ENCODE data around the gene CFAP61.
A peak's percentile ranks its signal among the peaks of the same experiment; 100 is the strongest.

CFAP61 gene

DNA sequence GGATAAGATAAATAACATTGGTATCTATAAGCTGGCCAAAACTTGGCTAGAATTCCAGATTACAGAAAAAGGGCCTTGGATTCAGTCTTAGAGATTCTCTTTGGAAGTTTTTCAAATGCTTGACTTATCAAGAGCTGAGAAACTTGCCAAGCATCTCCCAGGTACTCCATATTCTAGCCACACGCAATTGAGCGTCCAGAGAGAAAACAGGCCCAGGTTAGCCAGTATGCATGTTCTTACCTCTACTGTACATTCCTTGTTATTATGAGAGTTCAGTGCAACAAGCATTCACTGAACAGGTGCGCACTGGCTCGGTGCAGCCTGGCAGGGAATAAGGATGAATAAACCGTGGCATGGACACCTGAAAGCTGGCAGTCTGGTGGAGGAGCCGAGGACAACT lies 13.7 kb upstream of the CFAP61 start:
- no peak for TF ChIP-seq MYC (IDR thresholded peaks at IDR 0.05; ENCODE audit: low read depth, low read length)
- TF ChIP-seq, protein P1, sequence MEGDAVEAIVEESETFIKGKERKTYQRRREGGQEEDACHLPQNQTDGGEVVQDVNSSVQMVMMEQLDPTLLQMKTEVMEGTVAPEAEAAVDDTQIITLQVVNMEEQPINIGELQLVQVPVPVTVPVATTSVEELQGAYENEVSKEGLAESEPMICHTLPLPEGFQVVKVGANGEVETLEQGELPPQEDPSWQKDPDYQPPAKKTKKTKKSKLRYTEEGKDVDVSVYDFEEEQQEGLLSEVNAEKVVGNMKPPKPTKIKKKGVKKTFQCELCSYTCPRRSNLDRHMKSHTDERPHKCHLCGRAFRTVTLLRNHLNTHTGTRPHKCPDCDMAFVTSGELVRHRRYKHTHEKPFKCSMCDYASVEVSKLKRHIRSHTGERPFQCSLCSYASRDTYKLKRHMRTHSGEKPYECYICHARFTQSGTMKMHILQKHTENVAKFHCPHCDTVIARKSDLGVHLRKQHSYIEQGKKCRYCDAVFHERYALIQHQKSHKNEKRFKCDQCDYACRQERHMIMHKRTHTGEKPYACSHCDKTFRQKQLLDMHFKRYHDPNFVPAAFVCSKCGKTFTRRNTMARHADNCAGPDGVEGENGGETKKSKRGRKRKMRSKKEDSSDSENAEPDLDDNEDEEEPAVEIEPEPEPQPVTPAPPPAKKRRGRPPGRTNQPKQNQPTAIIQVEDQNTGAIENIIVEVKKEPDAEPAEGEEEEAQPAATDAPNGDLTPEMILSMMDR (IDR thresholded peaks at IDR 0.05; ENCODE audit: low read depth, low read length): no peak
- TF ChIP-seq, protein P2, sequence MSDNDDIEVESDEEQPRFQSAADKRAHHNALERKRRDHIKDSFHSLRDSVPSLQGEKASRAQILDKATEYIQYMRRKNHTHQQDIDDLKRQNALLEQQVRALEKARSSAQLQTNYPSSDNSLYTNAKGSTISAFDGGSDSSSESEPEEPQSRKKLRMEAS (IDR thresholded peaks at IDR 0.05; ENCODE audit: low read depth, low read length): no peak
- no peak for TF ChIP-seq POLR2A (IDR thresholded peaks at IDR 0.05; ENCODE audit: extremely low read depth, insufficient read length)
- no peak overlapping the region for H3K4me3 ChIP-seq (ENCODE audit: low read depth, low read length)
- DNase-seq (ENCODE audit: low read depth): no peak

DNA sequence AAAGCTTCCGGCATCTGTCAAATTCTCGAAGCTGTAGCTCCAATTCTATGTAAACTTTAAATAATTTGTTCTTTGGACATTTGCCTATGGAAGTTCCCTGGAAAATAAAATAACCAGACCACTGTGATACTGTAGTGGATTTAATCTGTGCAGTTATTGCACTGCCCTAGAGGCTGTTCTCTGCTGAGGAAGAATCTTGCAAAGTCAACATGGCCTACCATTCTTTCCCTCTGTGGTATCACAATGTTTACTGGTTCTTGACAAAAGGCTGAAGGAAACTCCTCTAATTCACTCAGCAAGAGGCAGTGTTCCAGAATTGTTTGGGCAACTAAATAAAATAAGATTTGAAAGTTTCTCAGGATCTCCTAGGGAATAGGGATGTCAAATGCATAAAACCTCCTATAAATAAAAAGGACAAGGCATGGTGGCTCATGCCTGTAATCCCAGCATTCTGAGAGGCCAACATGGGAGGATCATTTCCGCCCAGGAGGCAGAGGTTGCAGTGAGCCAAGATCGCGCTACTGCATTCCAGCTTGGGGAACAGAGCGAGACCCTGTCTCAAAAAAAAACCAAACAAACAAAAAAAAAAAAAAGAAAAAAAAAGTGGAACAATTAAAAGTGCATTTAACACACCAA lies 12.5 kb upstream of the CFAP61 start:
- no peak for DNase-seq (ENCODE audit: low read depth)
- TF ChIP-seq POLR2A (IDR thresholded peaks at IDR 0.05; ENCODE audit: extremely low read depth, insufficient read length) (no peak), MYC (IDR thresholded peaks at IDR 0.05; ENCODE audit: low read depth, low read length) (no peak)
- TF ChIP-seq, protein P1 (IDR thresholded peaks at IDR 0.05; ENCODE audit: low read depth, low read length): no peak
- TF ChIP-seq, protein P2 (IDR thresholded peaks at IDR 0.05; ENCODE audit: low read depth, low read length): no peak
- no peak overlapping the region for H3K4me3 ChIP-seq (ENCODE audit: low read depth, low read length)

DNA sequence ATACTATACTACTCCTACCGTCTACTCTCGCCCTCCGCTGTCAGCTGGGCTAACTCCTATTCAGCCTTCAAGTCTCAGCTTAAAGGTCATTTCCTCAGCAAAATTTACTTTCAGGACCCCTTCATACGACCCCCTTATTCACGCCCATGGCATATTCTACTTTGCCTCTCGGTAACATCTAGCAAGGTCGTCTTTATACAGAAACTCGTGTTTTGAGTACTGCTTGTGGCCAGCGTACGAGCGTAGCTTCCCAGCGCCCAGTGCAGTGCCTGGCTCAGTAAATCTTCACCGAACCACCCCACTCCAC lies 612 bp upstream of the CFAP61 start:
- DNase-seq (ENCODE audit: low read depth): no peak
- peak overlapping the region; percentile 96 for H3K4me3 ChIP-seq (ENCODE audit: low read depth, low read length)
- no peak for TF ChIP-seq MYC (IDR thresholded peaks at IDR 0.05; ENCODE audit: low read depth, low read length)
- TF ChIP-seq, protein P1 (IDR thresholded peaks at IDR 0.05; ENCODE audit: low read depth, low read length): no peak
- TF ChIP-seq, protein P2 (IDR thresholded peaks at IDR 0.05; ENCODE audit: low read depth, low read length): no peak
- no peak for TF ChIP-seq POLR2A (IDR thresholded peaks at IDR 0.05; ENCODE audit: extremely low read depth, insufficient read length)

DNA sequence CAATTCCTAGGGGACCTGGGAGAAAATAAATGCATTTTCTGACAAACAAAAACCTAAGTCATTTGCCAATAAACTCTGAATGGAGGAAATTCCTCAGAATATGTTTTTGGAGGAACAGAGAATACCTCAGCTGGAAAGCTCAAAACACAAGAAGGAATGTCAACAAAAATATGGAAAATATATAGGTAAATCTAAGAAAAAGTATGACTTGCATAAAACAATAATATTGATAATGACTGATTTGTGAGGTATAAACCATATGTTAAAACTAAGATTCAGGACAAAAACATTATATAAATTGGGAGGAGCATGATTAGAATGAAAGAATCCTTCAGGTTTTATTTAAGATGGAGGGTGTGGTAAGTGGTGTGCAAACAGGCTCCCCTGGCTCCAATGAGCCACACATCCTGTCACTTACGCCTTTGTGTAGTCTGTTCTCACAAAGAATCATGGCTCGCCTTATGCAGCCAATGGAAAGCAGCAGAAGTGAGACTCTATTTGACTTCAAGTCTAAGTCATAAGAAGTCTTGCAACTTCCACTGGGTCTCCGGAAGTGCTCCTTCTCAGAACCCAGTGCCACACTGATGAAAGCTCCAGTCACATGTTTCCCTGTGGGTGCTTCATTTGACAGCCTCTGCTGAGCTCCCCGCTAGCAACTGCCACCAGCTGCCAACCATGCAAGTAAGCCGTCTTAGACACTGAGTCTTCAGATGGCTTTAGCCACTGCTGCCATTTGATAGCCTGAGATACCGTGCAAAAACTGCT lies 8.1 kb downstream of the CFAP61 start:
- TF ChIP-seq, protein P1 (IDR thresholded peaks at IDR 0.05; ENCODE audit: low read depth, low read length): no peak
- TF ChIP-seq MYC (IDR thresholded peaks at IDR 0.05; ENCODE audit: low read depth, low read length) (no peak), POLR2A (IDR thresholded peaks at IDR 0.05; ENCODE audit: extremely low read depth, insufficient read length) (no peak)
- TF ChIP-seq, protein P2 (IDR thresholded peaks at IDR 0.05; ENCODE audit: low read depth, low read length): no peak
- DNase-seq (ENCODE audit: low read depth): no peak
- H3K4me3 ChIP-seq (ENCODE audit: low read depth, low read length): no peak overlapping the region

DNA sequence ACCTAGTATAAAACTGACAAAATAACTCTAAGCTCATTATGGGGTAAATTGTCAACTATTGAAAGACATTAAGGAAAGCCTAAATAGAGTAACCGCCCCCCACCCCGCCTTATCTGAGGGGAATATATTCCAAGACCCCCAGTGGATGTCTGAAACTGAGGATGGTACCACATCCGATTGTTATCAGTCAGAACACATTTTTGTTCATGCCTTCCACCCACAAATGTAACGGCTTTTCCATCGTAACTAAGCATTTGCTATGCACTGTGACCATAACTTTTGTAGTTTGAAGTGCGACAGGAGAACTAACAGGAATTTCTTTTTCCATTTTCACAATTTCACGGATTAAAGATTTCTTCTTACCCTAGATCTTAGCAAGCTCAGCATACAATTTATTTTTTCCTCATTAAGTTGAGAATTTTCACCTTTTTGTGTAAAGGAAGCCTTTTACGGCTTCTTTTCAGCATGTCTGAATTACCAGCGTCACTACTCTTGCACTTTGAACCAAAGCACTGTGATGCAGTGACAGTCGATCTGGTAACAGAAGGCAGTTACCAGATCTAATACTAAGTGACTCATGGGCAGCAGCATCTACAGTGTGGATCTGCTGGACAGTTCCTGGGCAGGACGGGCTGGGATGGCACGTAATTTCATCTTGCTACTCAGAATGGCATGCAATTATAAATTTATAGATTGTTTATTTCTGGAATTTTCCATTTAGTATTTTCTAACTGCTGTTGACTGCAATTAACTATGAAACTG lies 11.8 kb downstream of the CFAP61 start:
- DNase-seq (ENCODE audit: low read depth): no peak
- no peak for TF ChIP-seq MYC (IDR thresholded peaks at IDR 0.05; ENCODE audit: low read depth, low read length)
- TF ChIP-seq, protein P2 (IDR thresholded peaks at IDR 0.05; ENCODE audit: low read depth, low read length): no peak
- no peak for TF ChIP-seq POLR2A (IDR thresholded peaks at IDR 0.05; ENCODE audit: extremely low read depth, insufficient read length)
- TF ChIP-seq, protein P1 (IDR thresholded peaks at IDR 0.05; ENCODE audit: low read depth, low read length): no peak
- H3K4me3 ChIP-seq (ENCODE audit: low read depth, low read length): no peak overlapping the region

Data from NB4 (cell line).